ENCODE results near the gene DDX31. TPM values are rescaled to one million over a fixed set of nuclear protein-coding genes. Genes with fewer than 3 reads are reported as not detected.
"Not testable (repeated sequence)": the region's sequence is repeated elsewhere in the genome, so short reads cannot be mapped to it uniquely, and the experiment has no call there.

Gene DDX31
- total RNA-seq, 1 donor from 2014 or later = 15.8 TPM

- peaks cover 7% of the 10 kb centered on the region for H3K27me3 Mint-ChIP-seq (ENCODE audit: unreplicated experiment)
- H3K9me3 Mint-ChIP-seq (ENCODE audit: unreplicated experiment) = no peaks in the 10 kb centered on the region
- H3K36me3 Mint-ChIP-seq (ENCODE audit: low read depth, unreplicated experiment) = no peaks in the 10 kb centered on the region
- peaks cover 2% of the 10 kb centered on the region for H3K4me1 Mint-ChIP-seq (ENCODE audit: unreplicated experiment)
- DNase-seq (ENCODE audit: low spot score) = no peak
- no peak overlapping the region for H3K4me3 Mint-ChIP-seq (ENCODE audit: unreplicated experiment)
- no peak for TF ChIP-seq CTCF (IDR thresholded peaks at IDR 0.05; ENCODE audit: unreplicated experiment)
- no peak overlapping the region for H3K27ac Mint-ChIP-seq (ENCODE audit: unreplicated experiment)
These were observed 96.9 kb downstream of the DDX31 start for GRCh38 chr9:132572921-132573320.

GRCh38 chr9:132571806-132572600, 97.8 kb downstream of the DDX31 start:
- Mint-ChIP-seq H3K27ac (ENCODE audit: unreplicated experiment) (no peak overlapping the region), H3K27me3 (ENCODE audit: unreplicated experiment) (peaks cover 7% of the 10 kb centered on the region), H3K9me3 (ENCODE audit: unreplicated experiment) (no peaks in the 10 kb centered on the region), H3K4me3 (ENCODE audit: unreplicated experiment) (no peak overlapping the region), H3K36me3 (ENCODE audit: low read depth, unreplicated experiment) (no peaks in the 10 kb centered on the region), H3K4me1 (ENCODE audit: unreplicated experiment) (peaks cover 2% of the 10 kb centered on the region)
- DNase-seq (ENCODE audit: low spot score) = no peak
- no peak for TF ChIP-seq CTCF (IDR thresholded peaks at IDR 0.05; ENCODE audit: unreplicated experiment)

GRCh38 chr9:132568787-132569186, 101.0 kb downstream of the DDX31 start:
- H3K9me3 Mint-ChIP-seq (ENCODE audit: unreplicated experiment); H3K4me1 Mint-ChIP-seq (ENCODE audit: unreplicated experiment); H3K27ac Mint-ChIP-seq (ENCODE audit: unreplicated experiment); H3K36me3 Mint-ChIP-seq (ENCODE audit: low read depth, unreplicated experiment); DNase-seq (ENCODE audit: low spot score); H3K4me3 Mint-ChIP-seq (ENCODE audit: unreplicated experiment); H3K27me3 Mint-ChIP-seq (ENCODE audit: unreplicated experiment): not testable (repeated sequence)

- DNase-seq (ENCODE audit: low spot score) = no peak
- peaks cover 4% of the 10 kb centered on the region for H3K27me3 Mint-ChIP-seq (ENCODE audit: unreplicated experiment)
- no peak for TF ChIP-seq CTCF (IDR thresholded peaks at IDR 0.05; ENCODE audit: unreplicated experiment)
- H3K4me3 Mint-ChIP-seq (ENCODE audit: unreplicated experiment) = no peak overlapping the region
- peaks cover 4% of the 10 kb centered on the region for H3K4me1 Mint-ChIP-seq (ENCODE audit: unreplicated experiment)
- H3K36me3 Mint-ChIP-seq (ENCODE audit: low read depth, unreplicated experiment) = peaks cover 3% of the 10 kb centered on the region
- no peak overlapping the region for H3K27ac Mint-ChIP-seq (ENCODE audit: unreplicated experiment)
- no peaks in the 10 kb centered on the region for H3K9me3 Mint-ChIP-seq (ENCODE audit: unreplicated experiment)
These were observed 105.3 kb downstream of the DDX31 start for GRCh38 chr9:132564526-132564925.

GRCh38 chr9:132562306-132562573, 107.5 kb downstream of the DDX31 start:
- Mint-ChIP-seq H3K27me3 (ENCODE audit: unreplicated experiment) (peaks cover 6% of the 10 kb centered on the region), H3K27ac (ENCODE audit: unreplicated experiment) (no peak overlapping the region), H3K4me3 (ENCODE audit: unreplicated experiment) (no peak overlapping the region), H3K9me3 (ENCODE audit: unreplicated experiment) (no peaks in the 10 kb centered on the region), H3K4me1 (ENCODE audit: unreplicated experiment) (peaks cover 4% of the 10 kb centered on the region), H3K36me3 (ENCODE audit: low read depth, unreplicated experiment) (peaks cover 3% of the 10 kb centered on the region)
- DNase-seq (ENCODE audit: low spot score) = no peak
- TF ChIP-seq CTCF (IDR thresholded peaks at IDR 0.05; ENCODE audit: unreplicated experiment) = no peak

Data from endothelial cell (in vitro differentiated cells).